Measurements from ENCODE around the gene MEGF6. TPM values are rescaled to one million over a fixed set of nuclear protein-coding genes. Genes with fewer than 3 reads are reported as not detected.

Gene MEGF6
- total RNA-seq, 1 donor from 2014 or later = 33.3 TPM

DNA sequence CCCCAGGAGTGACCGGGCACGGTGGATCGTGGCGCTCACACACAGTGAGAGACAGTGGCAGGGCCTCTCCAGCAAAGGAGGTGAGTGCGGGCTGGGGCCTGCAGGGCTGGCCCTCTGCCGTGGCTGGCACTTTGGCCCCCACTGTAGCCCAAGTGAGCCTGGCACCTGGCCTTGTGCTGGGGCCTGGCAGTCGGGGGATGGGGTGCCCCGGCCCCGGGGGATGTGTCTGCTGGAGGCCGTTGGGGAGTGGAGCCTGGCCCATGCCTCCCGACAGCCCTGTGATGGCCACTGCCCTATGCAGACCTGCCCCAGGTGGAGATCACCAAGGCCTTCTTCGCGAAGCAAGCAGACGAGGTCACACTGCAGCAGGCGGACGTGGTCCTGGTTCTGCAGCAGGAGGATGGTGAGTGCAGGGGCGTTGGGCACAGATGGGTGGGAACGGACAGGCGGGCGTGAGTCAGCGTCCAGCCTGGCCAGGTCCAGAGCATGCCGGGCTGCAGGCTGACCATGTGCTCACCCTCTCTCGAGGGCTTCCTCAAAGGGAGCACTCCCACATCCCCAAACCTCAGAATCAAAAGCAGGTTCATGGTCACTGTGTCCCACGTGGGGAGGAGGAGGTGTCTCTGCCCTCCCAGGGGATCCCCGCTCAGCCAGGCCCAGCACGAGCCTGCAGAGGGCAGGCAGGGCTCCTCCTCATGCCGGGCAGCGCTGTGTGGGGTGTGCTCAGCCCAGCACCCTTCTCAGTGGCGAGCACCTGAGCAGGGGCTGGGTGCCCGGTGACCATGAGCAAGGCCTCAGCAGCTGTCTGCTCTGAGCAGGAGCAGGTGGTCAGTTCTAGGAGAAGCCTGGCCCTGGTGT, 131.6 kb downstream of the MEGF6 start:
- H3K4me3 ChIP-seq (ENCODE audit: low read depth, low read length) = no peak overlapping the region
- TF ChIP-seq, protein P1, sequence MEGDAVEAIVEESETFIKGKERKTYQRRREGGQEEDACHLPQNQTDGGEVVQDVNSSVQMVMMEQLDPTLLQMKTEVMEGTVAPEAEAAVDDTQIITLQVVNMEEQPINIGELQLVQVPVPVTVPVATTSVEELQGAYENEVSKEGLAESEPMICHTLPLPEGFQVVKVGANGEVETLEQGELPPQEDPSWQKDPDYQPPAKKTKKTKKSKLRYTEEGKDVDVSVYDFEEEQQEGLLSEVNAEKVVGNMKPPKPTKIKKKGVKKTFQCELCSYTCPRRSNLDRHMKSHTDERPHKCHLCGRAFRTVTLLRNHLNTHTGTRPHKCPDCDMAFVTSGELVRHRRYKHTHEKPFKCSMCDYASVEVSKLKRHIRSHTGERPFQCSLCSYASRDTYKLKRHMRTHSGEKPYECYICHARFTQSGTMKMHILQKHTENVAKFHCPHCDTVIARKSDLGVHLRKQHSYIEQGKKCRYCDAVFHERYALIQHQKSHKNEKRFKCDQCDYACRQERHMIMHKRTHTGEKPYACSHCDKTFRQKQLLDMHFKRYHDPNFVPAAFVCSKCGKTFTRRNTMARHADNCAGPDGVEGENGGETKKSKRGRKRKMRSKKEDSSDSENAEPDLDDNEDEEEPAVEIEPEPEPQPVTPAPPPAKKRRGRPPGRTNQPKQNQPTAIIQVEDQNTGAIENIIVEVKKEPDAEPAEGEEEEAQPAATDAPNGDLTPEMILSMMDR (conservative IDR thresholded peaks at IDR 0.05; ENCODE audit: low read depth, low read length) = no peak

DNA sequence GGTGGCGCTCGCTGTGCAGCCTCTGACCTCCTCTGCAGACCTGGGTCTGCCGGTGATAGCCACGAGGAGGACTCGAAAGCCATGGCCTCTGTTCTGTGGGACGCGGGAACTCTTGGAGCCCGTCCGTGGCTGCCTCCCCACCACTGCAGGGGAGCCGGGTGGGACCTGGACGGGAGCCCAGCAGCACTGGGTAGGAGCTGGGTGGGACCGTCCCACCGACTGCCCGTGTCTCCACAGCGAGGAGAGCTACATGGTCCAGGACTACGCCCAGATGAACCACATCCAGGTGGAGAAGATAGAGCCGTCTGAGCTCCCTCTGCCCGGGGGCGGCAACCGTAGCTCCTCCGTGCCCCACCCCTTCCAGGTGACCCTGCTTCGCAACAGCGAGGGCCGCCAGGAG, 133.1 kb downstream of the MEGF6 start:
- DNase-seq (ENCODE audit: low read depth) = no peak
- no peak overlapping the region for H3K4me3 ChIP-seq (ENCODE audit: low read depth, low read length)
- TF ChIP-seq, protein P1 (conservative IDR thresholded peaks at IDR 0.05; ENCODE audit: low read depth, low read length) = no peak

More for the DNA sequence above, 131.6 kb downstream of the MEGF6 start:
- no peak for DNase-seq (ENCODE audit: low read depth)

DNA sequence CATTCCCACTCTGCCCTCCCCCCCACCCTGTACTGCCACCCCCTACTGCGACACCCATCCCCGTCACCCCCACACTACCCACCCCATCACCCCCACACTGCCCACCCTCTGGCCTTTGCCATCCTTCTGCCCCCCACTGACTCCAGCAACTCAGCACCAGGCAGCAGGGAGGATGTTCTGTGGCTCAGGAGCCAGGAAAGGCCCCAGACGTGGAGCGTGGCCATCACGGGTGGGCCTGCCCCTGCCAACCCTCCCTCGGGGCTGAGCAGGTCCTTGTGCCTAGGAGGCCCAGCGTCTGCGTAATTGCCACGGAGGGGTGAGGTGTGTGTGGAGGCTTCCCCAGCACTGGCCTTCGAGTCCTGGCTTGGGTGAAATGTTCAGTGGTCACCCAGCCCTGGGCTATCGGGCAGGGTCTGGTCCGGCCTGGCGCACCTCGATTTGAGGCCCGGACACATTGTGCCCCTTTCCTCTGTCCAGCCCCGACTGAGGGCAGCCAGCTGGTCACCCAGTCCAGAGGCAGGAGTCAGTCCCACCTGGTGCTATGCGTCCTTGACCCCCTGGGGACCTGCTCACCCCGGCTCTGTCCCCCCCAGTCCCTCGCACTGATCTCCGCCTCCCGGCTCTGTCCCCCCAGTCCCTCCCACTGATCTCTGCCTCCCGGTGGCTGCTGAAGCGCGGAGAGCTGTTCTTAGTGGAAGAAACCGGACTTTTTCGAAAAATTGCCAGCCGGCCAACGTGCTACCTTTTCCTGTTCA, 133.9 kb downstream of the MEGF6 start:
- H3K4me3 ChIP-seq (ENCODE audit: low read depth, low read length) = no peak overlapping the region
- TF ChIP-seq, protein P1 (conservative IDR thresholded peaks at IDR 0.05; ENCODE audit: low read depth, low read length) = no peak
- DNase-seq (ENCODE audit: low read depth) = no peak

DNA sequence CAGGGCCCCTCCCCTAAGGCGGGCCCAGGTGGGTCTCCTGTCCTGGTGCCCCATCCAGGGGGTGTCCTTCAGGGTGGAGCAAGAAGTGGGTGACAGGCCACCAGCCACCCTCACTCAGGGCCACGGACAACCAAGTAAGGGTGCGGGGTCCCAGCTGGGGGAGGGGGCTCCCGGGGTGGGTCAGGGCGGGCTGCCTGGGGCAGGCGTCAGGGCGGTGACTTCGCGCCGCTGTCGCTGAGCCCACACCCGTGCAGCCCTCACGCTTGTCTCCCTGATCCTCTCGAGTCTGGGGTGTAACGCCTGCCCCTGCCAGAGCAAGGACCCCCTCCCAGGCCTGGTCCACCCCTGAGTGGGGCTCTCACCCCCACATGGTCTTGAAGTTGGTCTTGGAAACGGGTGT, 134.6 kb downstream of the MEGF6 start:
- TF ChIP-seq, protein P1 (conservative IDR thresholded peaks at IDR 0.05; ENCODE audit: low read depth, low read length) = no peak
- DNase-seq (ENCODE audit: low read depth) = no peak

DNA sequence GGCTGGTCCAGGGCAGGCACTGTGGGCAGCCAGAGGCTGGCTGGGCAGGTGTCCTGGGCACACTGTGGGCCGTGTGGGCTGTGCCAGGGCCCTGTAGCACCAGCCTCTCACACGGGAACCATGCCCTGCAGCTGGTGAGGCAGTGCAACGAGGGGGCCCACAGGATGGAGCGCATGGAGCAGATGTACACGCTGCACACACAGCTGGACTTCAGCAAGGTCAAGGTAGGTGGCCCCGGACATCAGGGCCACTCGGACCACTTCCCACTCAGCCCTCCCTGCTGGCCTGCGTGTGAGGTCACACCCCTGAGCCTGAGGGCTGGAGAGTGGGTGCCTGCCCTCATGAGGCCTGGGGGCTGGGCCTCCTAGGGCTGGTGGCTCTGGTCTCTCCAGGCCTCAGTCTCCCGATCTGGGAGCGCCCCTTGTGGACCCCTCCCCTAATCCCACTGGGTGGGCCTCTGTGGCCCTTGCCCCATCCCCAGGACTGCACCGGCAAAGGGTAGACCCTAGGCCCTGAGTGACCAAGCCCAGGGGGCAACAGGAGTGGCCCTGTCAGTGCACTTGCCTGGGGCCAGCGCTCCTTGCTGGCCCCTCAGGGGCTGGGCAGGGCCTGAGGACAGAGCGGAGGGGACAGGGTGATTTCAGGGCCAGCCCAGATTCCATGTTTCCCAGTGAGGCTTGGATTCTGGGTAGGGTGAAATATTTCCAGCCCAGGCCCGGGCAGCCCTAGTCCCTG, 135.3 kb downstream of the MEGF6 start:
- no peak for DNase-seq (ENCODE audit: low read depth)
- TF ChIP-seq, protein P1 (conservative IDR thresholded peaks at IDR 0.05; ENCODE audit: low read depth, low read length) = no peak
- H3K4me3 ChIP-seq (ENCODE audit: low read depth, low read length) = no peak overlapping the region

More for the DNA sequence above, 134.6 kb downstream of the MEGF6 start:
- H3K4me3 ChIP-seq (ENCODE audit: low read depth, low read length) = no peak overlapping the region

DNA sequence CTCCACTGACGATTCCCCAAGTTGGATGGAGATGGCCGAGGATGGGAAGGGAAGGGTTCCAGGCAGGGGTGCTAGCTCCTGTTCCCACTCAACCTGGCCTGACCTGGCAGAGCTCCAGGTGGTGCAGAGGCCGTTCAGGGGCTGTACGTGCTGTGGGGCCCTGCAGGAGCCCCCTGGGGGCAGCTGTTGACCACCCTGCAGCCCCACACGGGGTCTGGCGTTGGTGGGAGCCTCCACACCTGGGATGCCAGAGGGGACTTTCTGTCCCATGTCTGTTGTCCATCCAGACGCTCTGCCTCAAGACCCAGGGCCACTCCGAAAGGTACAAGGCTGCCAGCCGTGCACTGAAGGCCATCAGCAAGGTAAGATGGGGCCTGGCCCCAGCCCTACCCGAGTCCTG, 136.9 kb downstream of the MEGF6 start:
- no peak overlapping the region for H3K4me3 ChIP-seq (ENCODE audit: low read depth, low read length)
- no peak for DNase-seq (ENCODE audit: low read depth)
- TF ChIP-seq, protein P1 (conservative IDR thresholded peaks at IDR 0.05; ENCODE audit: low read depth, low read length) = no peak

Measured in epithelial cell of proximal tubule (primary cell).